ENCODE results near the gene PNMA6A.

GRCh38 chrX:153029875-153030274 lies 42.4 kb upstream of the PNMA6A start:
- no peak for TF ChIP-seq CTCF (conservative IDR thresholded peaks at IDR 0.05 in 1 of 2, IDR thresholded peaks at IDR 0.05 in 1 of 2; ENCODE audit: low read depth in 1 of 2, low read length in 2 of 2)
- TF ChIP-seq EZH2 (IDR thresholded peaks at IDR 0.05; ENCODE audit: low read length, missing control alignments): no peak

Measured in fibroblast of lung (primary cell).